Activated CD4-positive, alpha-beta memory T cell treated with anti-CD3 and anti-CD28 coated beads, Interleukin-2, amount 10 ng/mL, durations not matched to agents 7 days and 5 days (primary cell): ENCODE results near the gene C20orf204. TPM values are rescaled to one million over a fixed set of nuclear protein-coding genes. Genes with fewer than 3 reads are reported as not detected.

Source experiments
- CTCF ChIA-PET: fragments of 350-600 bp; sonication (Branson Sonifier 250); formaldehyde crosslinking; loops from one replicate; lab custom pipeline; 2021; ENCODE audit warnings: antibody characterized with exemption, inconsistent platforms; lab: Charles Lee
- POLR2A ChIA-PET: fragments of 350-600 bp; sonication (Branson Sonifier 250); formaldehyde crosslinking; loops from one replicate; lab custom pipeline; 2021; ENCODE audit warnings: antibody characterized with exemption; lab: Charles Lee
- DNase-seq: peaks from one replicate; pipeline ENCODE4 v3.0.0-alpha.2; 2020
- H3K27ac Mint-ChIP-seq: one replicate; pipeline ENCODE4 v1.8.0; 2021; ENCODE audit warnings: mild to moderate bottlenecking, mixed read lengths
- H3K27me3 Mint-ChIP-seq: one replicate; pipeline ENCODE4 v1.8.0; 2021; ENCODE audit warnings: mixed read lengths
- H3K36me3 Mint-ChIP-seq: one replicate; pipeline ENCODE4 v1.8.0; 2021; ENCODE audit warnings: low read depth, mixed read lengths
- H3K4me1 Mint-ChIP-seq: one replicate; pipeline ENCODE4 v1.8.0; 2021; ENCODE audit warnings: mixed read lengths
- H3K4me3 Mint-ChIP-seq: one replicate; pipeline ENCODE4 v1.8.0; 2021; ENCODE audit warnings: mild to moderate bottlenecking, mixed read lengths
- H3K9me3 Mint-ChIP-seq: one replicate; pipeline ENCODE4 v1.8.0; 2021; ENCODE audit warnings: mixed read lengths
- total RNA-seq, 2 experiments: library from RNA; stranded (reverse); gene quantifications; one replicate each; pipeline ENCODE4 v1.2.3, GENCODE V29; 2021

C20orf204 gene
- total RNA-seq, 2 experiments from 2014 or later: 6.9 to 7.2 TPM

- peaks cover 19% of the 10 kb centered on the region for H3K27me3 Mint-ChIP-seq
Observed at GRCh38 chr20:64079273-64080012, 43.5 kb downstream of the C20orf204 start, which contains the start of gene RGS19. Gene RGS19 (minus strand): TSS chr20:64079518. CDS start chr20:64076886, 2,632 bp downstream.

GRCh38 chr20:64080013-64080812 is 44.2 kb downstream of the C20orf204 start, which contains the start of gene OPRL1:
Gene OPRL1 (plus strand): TSS chr20:64080082. CDS start chr20:64092721, 12,639 bp downstream.
- Mint-ChIP-seq H3K27ac (peak within 1 kb of the TSS; percentile 92), H3K9me3 (no peaks in the 10 kb centered on the region), H3K36me3 (peaks cover 33% of the 10 kb centered on the region), H3K4me3 (peak within 1 kb of the TSS; percentile 93), H3K4me1 (peaks cover 54% of the 10 kb centered on the region), H3K27me3 (peaks cover 25% of the 10 kb centered on the region)
- no peak for DNase-seq
- ChIA-PET POLR2A (interaction anchor here (1.0 to 5.9 kb wide), 6 partner anchors 11 to 453 kb away, joined by 3 to 74 read pairs (median 10); partner anchors contain the start of genes GMEB2, PRPF6 and SAMD10), CTCF (interaction anchor here (1.1 to 2.6 kb wide), 6 partner anchors 17 to 100 kb away, joined by 3 to 19 read pairs (median 4); partner anchors contain the start of genes PRPF6, SAMD10 and TCEA2)

More at GRCh38 chr20:64079273-64080012, 43.5 kb downstream of the C20orf204 start, which contains the start of gene RGS19:
- peak within 1 kb of the TSS; percentile 93 for H3K4me3 Mint-ChIP-seq
- CTCF ChIA-PET: interaction anchor here (1.0 to 2.6 kb wide), 9 partner anchors 13 to 99 kb away, joined by 3 to 19 read pairs (median 3); partner anchors contain the start of genes PRPF6, SAMD10 and TCEA2
- peaks cover 40% of the 10 kb centered on the region for H3K36me3 Mint-ChIP-seq
- peak; percentile 81 for DNase-seq
- H3K4me1 Mint-ChIP-seq: peaks cover 54% of the 10 kb centered on the region
- no peaks in the 10 kb centered on the region for H3K9me3 Mint-ChIP-seq
- peak within 1 kb of the TSS; percentile 92 for H3K27ac Mint-ChIP-seq
- POLR2A ChIA-PET: interaction anchor here (1.0 to 5.9 kb wide), 7 partner anchors 10 to 453 kb away, joined by 3 to 74 read pairs (median 10); partner anchors contain the start of genes GMEB2, PRPF6, SAMD10 and TCEA2

DNA sequence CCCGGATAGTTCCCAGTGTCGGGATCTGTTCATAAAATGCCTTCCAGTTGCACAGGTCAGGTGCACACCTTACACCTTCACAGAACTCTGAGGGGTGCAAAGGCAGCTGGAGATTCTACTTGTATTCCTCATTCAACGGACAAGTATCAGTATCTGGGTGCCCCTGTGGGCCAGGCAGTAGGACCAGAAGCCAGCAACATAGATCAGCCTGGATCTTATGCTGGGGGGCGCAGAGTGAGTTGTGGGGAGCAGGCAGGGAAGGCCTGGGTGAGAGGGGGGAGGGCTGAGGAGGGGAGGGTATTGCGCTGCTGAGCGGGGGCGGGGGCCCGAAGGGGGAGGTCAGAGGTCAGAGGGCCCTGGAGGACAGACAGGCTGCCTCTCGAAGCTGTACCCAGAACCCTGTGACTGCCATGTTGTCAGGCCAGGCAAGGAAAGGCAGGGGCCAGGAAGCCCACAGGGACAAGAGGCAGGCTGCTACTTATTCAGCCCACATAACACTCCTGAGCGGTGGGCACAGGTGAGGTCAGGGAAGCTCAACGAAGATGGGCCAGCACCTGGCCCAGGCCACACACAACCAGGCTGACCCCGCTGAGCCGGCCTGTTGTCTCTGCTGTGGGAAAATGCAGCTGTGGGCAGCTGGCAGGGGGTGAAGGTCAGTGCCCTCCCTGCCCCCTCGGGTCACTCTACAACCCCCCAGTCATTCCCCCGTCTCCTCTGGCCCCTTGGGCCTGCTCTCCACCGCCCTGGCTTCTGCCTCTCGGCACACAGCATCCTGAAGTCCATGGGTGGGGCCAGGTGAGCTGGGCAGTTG is 45.0 kb downstream of the C20orf204 start:
- no peak for DNase-seq
- peaks cover 25% of the 10 kb centered on the region for H3K36me3 Mint-ChIP-seq
- H3K27ac Mint-ChIP-seq: peak overlapping the region; percentile 28
- POLR2A ChIA-PET: interaction anchor here (0.9 to 2.1 kb wide), 4 partner anchors 12 to 560 kb away, joined by 3 to 11 read pairs (median 6); partner anchors contain the start of genes PRPF6, SAMD10 and TPD52L2
- H3K9me3 Mint-ChIP-seq: no peaks in the 10 kb centered on the region
- peaks cover 46% of the 10 kb centered on the region for H3K4me1 Mint-ChIP-seq
- H3K27me3 Mint-ChIP-seq: peaks cover 33% of the 10 kb centered on the region
- CTCF ChIA-PET: no interaction called here
- H3K4me3 Mint-ChIP-seq: peak overlapping the region; percentile 66

- POLR2A ChIA-PET: interaction anchor here (0.9 to 1.0 kb wide), 2 partner anchors 217 to 560 kb away, joined by 3 to 4 read pairs; partner anchors contain the start of gene TPD52L2
Observed at GRCh38 chr20:64081624-64081964, 45.6 kb downstream of the C20orf204 start.

DNA sequence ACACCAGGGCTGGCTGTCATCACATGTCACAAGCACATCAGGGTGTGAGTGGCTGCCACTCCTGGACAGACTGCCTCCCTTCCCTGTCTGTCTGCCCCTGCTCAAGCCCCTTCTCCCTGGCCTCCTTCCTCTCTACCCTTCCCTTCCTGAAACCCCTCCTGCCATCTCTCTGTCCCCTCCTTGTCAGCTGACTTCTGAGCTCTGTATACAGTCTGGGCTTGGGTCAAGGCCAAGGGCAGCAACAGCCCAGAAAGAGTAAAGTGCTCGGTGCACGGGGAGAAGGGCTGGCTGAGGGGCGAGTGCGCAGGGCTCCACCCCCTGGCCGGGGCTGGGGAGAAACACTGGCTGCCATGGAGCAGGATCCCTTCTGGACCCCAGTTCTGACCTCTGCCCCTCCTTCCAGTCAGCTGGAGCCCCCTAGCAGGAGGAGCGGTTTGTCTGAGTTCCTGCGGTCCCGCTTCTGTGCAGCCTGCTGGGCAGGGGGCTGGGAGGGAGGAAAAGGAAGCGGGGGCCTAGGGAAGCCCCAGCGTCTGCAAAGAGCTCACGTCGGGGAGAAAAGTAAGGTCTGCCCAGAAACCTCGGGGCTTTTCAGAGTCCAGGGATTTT is 46.2 kb downstream of the C20orf204 start:
- CTCF ChIA-PET: interaction anchor here (1.3 kb wide), 1 partner anchor 43 kb away, joined by 3 read pairs; no protein-coding TSS in a partner anchor
- peaks cover 3% of the 10 kb centered on the region for H3K9me3 Mint-ChIP-seq
- H3K4me3 Mint-ChIP-seq: peak overlapping the region; percentile 30
- H3K4me1 Mint-ChIP-seq: peaks cover 36% of the 10 kb centered on the region
- no peak for DNase-seq
- POLR2A ChIA-PET: no interaction called here
- peaks cover 36% of the 10 kb centered on the region for H3K27me3 Mint-ChIP-seq
- H3K27ac Mint-ChIP-seq: peak overlapping the region; percentile 54
- peaks cover 15% of the 10 kb centered on the region for H3K36me3 Mint-ChIP-seq

More at GRCh38 chr20:64081624-64081964, 45.6 kb downstream of the C20orf204 start:
- CTCF ChIA-PET: interaction anchor here (1.3 kb wide), 1 partner anchor 43 kb away, joined by 3 read pairs; no protein-coding TSS in a partner anchor
- H3K27ac Mint-ChIP-seq: peak overlapping the region; percentile 54
- DNase-seq: no peak
- H3K9me3 Mint-ChIP-seq: no peaks in the 10 kb centered on the region
- H3K4me3 Mint-ChIP-seq: peak overlapping the region; percentile 13
- H3K27me3 Mint-ChIP-seq: peaks cover 36% of the 10 kb centered on the region
- peaks cover 40% of the 10 kb centered on the region for H3K4me1 Mint-ChIP-seq
- peaks cover 20% of the 10 kb centered on the region for H3K36me3 Mint-ChIP-seq

GRCh38 chr20:64082820-64083377 is 46.9 kb downstream of the C20orf204 start:
- peaks cover 6% of the 10 kb centered on the region for H3K9me3 Mint-ChIP-seq
- CTCF ChIA-PET: interaction anchor here (0.8 to 4.4 kb wide), 10 partner anchors 7 to 203 kb away, joined by 3 to 34 read pairs (median 4); partner anchors contain the start of gene PCMTD2

GRCh38 chr20:64083378-64083803 is 47.4 kb downstream of the C20orf204 start:
- DNase-seq: peak; percentile 73
- Mint-ChIP-seq H3K4me1 (peaks cover 32% of the 10 kb centered on the region), H3K9me3 (peaks cover 10% of the 10 kb centered on the region), H3K27me3 (peaks cover 36% of the 10 kb centered on the region), H3K36me3 (peaks cover 9% of the 10 kb centered on the region), H3K4me3 (peak overlapping the region; percentile 66), H3K27ac (no peak overlapping the region)
- CTCF ChIA-PET: interaction anchor here (0.7 to 4.4 kb wide), 12 partner anchors 8 to 587 kb away, joined by 3 to 34 read pairs (median 4); partner anchors contain the start of gene PCMTD2
- POLR2A ChIA-PET: interaction anchor here (1.2 to 1.6 kb wide), 4 partner anchors 14 to 45 kb away, joined by 3 to 6 read pairs (median 4); no protein-coding TSS in a partner anchor

More at GRCh38 chr20:64082820-64083377, 46.9 kb downstream of the C20orf204 start:
- H3K27ac Mint-ChIP-seq: no peak overlapping the region
- H3K27me3 Mint-ChIP-seq: peaks cover 36% of the 10 kb centered on the region
- peaks cover 12% of the 10 kb centered on the region for H3K36me3 Mint-ChIP-seq
- DNase-seq: no peak
- peaks cover 32% of the 10 kb centered on the region for H3K4me1 Mint-ChIP-seq
- POLR2A ChIA-PET: interaction anchor here (1.2 to 1.6 kb wide), 2 partner anchors 14 to 44 kb away, joined by 4 to 6 read pairs; no protein-coding TSS in a partner anchor
- H3K4me3 Mint-ChIP-seq: peak overlapping the region; percentile 66

DNA sequence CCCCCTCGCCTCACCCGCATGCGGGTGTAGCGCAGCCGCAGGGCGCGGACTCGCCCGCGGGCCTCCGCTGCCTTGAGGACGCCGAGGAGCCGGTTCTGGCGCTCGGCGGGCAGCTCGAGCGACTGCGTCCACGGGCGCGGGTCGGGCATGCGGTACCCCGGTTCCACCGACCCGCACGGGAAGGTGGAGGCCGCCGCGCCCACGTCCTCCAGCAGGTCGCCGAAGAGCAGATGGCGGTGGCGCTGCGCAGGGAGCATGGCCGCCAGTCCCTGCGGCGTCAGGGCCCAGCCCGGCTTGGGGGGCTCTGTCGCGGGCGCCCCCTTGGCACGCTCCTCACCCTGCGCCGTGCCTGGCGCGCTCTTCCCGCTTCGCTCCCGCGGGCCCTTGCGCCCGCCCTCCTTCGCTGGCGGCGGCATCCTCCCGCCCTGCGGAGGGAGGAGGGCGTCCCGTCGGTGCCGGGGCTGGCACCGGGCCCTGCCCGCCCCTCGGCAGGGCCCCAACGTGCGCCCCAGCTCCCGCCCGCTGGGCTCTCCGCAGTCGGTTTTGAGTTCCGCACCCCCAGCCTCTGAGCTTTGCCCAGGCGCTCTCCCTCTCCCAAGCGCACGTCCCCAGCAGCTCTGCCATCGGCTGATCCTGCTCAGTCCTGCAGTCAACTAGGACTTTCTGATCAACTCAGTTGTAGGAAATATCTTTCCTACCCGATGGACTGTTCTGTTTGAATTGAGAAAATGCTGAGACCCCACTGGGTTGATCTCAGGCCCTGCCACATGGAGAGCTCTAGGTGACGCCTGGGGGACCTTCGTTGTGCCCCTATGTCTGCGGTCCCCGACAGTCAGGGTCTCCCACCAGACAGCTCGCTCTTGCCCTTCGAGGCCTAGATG is 48.1 kb downstream of the C20orf204 start, which contains the start of gene LKAAEAR1:
Gene LKAAEAR1 (minus strand): TSS at position 595 of the 881 bp plus-strand sequence. CDS start 179 bp downstream, at position 416.
- Mint-ChIP-seq H3K36me3 (peaks cover 4% of the 10 kb centered on the region), H3K4me1 (peaks cover 31% of the 10 kb centered on the region), H3K4me3 (peak within 1 kb of the TSS; percentile 76), H3K9me3 (peaks cover 10% of the 10 kb centered on the region), H3K27ac (peak within 1 kb of the TSS; percentile 35), H3K27me3 (peaks cover 36% of the 10 kb centered on the region)
- ChIA-PET POLR2A (interaction anchor here (0.8 to 1.6 kb wide), 5 partner anchors 15 to 45 kb away, joined by 3 to 6 read pairs (median 4); no protein-coding TSS in a partner anchor), CTCF (interaction anchor here (0.7 to 4.4 kb wide), 12 partner anchors 9 to 587 kb away, joined by 3 to 34 read pairs (median 4); partner anchors contain the start of gene PCMTD2)
- DNase-seq: no peak

- Mint-ChIP-seq H3K9me3 (peaks cover 10% of the 10 kb centered on the region), H3K27me3 (peaks cover 36% of the 10 kb centered on the region), H3K4me3 (peak overlapping the region; percentile 76), H3K36me3 (peaks cover 2% of the 10 kb centered on the region), H3K4me1 (peaks cover 30% of the 10 kb centered on the region), H3K27ac (no peak overlapping the region)
- ChIA-PET POLR2A (interaction anchor here (0.8 to 1.6 kb wide), 4 partner anchors 18 to 46 kb away, joined by 3 to 4 read pairs (median 4); no protein-coding TSS in a partner anchor), CTCF (interaction anchor here (1.5 to 4.4 kb wide), 3 partner anchors 36 to 588 kb away, joined by 4 to 34 read pairs (median 13); no protein-coding TSS in a partner anchor)
- DNase-seq: no peak
Observed at GRCh38 chr20:64084685-64085152, 48.7 kb downstream of the C20orf204 start.
